Measurements from ENCODE around the gene C7. TPM values are rescaled to one million over a fixed set of nuclear protein-coding genes. Genes with fewer than 3 reads are reported as not detected.

C7 gene
- total and polyA plus RNA-seq, 10 of the 15 experiments (the other 5 are each of a cell fraction or from before 2014, with no cell fraction given), result 0.90 TPM; not detected in 9

GRCh38 chr5:40972434-40972833 is 63.1 kb downstream of the C7 start:
- no peaks in the 10 kb centered on the region for H3K9me3 ChIP-seq (replicated peaks; ENCODE audit: control insufficient read depth, insufficient read depth, low read length)
- no peaks in the 10 kb centered on the region for H3K4me1 ChIP-seq (ENCODE audit: control insufficient read depth, insufficient read depth, low read length)
- no peak for FAIRE-seq
- intact Hi-C loops (cut with micrococcal nuclease; ENCODE audit: unreplicated experiment), result no loop called here
- ChIA-PET POLR2A (no interaction called here), SMC1A (ENCODE audit: uncharacterized antibody, unreplicated experiment) (interaction anchor here (1.0 kb wide), 1 partner anchor 34 kb away, joined by 3 read pairs; no protein-coding TSS in a partner anchor), RAD21 (ENCODE audit: unreplicated experiment) (no interaction called here), CTCF (no interaction called here)
- no peak overlapping the region for H3K4me2 ChIP-seq (ENCODE audit: control insufficient read depth, insufficient read depth)
- no peaks in the 10 kb centered on the region for H3K79me2 ChIP-seq (ENCODE audit: control insufficient read depth, insufficient read depth, low read length)
- H4K20me1 ChIP-seq (ENCODE audit: control insufficient read depth, insufficient read depth), result no peaks in the 10 kb centered on the region
- no peak for ATAC-seq
- no peak overlapping the region for H2AFZ ChIP-seq (ENCODE audit: control insufficient read depth, low read depth, low read length)
- TF ChIP-seq IKZF1 (conservative IDR thresholded peaks at IDR 0.05) (no peak), PAX8 (IDR thresholded peaks at IDR 0.05) (no peak), ZNF622 (IDR thresholded peaks at IDR 0.05) (no peak), ATF7 (IDR thresholded peaks at IDR 0.05; ENCODE audit: low read depth) (no peak), WRNIP1 (IDR thresholded peaks at IDR 0.05; ENCODE audit: borderline replicate concordance, low read depth, low read length) (no peak)
- TF ChIP-seq, protein P1, sequence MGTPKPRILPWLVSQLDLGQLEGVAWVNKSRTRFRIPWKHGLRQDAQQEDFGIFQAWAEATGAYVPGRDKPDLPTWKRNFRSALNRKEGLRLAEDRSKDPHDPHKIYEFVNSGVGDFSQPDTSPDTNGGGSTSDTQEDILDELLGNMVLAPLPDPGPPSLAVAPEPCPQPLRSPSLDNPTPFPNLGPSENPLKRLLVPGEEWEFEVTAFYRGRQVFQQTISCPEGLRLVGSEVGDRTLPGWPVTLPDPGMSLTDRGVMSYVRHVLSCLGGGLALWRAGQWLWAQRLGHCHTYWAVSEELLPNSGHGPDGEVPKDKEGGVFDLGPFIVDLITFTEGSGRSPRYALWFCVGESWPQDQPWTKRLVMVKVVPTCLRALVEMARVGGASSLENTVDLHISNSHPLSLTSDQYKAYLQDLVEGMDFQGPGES (IDR thresholded peaks at IDR 0.05), result no peak
- TF ChIP-seq, protein P2, sequence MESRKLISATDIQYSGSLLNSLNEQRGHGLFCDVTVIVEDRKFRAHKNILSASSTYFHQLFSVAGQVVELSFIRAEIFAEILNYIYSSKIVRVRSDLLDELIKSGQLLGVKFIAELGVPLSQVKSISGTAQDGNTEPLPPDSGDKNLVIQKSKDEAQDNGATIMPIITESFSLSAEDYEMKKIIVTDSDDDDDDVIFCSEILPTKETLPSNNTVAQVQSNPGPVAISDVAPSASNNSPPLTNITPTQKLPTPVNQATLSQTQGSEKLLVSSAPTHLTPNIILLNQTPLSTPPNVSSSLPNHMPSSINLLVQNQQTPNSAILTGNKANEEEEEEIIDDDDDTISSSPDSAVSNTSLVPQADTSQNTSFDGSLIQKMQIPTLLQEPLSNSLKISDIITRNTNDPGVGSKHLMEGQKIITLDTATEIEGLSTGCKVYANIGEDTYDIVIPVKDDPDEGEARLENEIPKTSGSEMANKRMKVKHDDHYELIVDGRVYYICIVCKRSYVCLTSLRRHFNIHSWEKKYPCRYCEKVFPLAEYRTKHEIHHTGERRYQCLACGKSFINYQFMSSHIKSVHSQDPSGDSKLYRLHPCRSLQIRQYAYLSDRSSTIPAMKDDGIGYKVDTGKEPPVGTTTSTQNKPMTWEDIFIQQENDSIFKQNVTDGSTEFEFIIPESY (IDR thresholded peaks at IDR 0.05), result no peak
- no peak overlapping the region for H3K27ac ChIP-seq (ENCODE audit: control insufficient read depth, insufficient read depth)
- no peaks in the 10 kb centered on the region; a peak in 1 of 4 replicates for H3K27me3 ChIP-seq (replicated peaks in 1 of 2; ENCODE audit: control insufficient read depth in 2 of 2, insufficient read depth in 2 of 2, low read length in 1 of 2)
- in situ Hi-C loops (cut with MboI), result no loop called here
- 33% methylated on average over 2 of the region's 2 CpGs for WGBS (ENCODE audit: insufficient coverage, insufficient replicate concordance, low lambda C conversion rate, missing lambda C conversion rate)
- no peak for DNase-seq (ENCODE audit: low read depth, low spot score)
- no TSS peak for BruUV-seq (replicated peaks)
- no peaks in the 10 kb centered on the region for H3K36me3 ChIP-seq (ENCODE audit: control insufficient read depth in 2 of 2, insufficient read depth in 2 of 2, low read length in 1 of 2)
- H3K4me3 ChIP-seq, result no peak overlapping the region
- no peak overlapping the region for H3K9ac ChIP-seq (ENCODE audit: control insufficient read depth, insufficient read depth, low read length)
